Smooth muscle cell of the brain vasculature (primary cell): ENCODE results near the gene RAMP1.

Experiments used
- DNase-seq: peaks from one replicate; pipeline ENCODE4 v3.0.0-alpha.2; 2012; ENCODE audit warnings: low read depth, low spot score

Gene RAMP1

DNA sequence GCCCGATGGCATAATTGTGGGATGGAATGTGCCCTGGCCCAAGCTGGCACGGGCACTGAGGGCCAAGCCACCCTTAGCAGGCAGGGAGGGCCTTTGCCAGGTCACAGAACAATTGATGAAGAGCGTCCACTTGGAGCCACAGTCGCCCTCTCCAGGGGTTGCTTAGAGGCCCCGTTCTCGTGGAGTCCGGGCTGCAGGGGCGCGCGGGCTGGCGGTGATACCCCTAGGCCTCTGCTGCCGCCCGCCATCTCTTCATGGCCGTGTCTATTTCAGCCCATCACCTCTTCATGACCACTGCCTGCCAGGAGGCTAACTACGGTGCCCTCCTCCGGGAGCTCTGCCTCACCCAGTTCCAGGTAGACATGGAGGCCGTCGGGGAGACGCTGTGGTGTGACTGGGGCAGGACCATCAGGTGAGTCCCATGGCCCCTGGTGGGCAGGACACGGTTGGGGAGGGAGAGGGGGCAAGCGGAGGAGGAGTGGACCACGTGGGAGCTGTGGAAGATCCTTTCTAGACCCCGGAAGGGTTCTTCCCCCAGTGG is 17.6 kb downstream of the RAMP1 start:
- no peak for DNase-seq

DNA sequence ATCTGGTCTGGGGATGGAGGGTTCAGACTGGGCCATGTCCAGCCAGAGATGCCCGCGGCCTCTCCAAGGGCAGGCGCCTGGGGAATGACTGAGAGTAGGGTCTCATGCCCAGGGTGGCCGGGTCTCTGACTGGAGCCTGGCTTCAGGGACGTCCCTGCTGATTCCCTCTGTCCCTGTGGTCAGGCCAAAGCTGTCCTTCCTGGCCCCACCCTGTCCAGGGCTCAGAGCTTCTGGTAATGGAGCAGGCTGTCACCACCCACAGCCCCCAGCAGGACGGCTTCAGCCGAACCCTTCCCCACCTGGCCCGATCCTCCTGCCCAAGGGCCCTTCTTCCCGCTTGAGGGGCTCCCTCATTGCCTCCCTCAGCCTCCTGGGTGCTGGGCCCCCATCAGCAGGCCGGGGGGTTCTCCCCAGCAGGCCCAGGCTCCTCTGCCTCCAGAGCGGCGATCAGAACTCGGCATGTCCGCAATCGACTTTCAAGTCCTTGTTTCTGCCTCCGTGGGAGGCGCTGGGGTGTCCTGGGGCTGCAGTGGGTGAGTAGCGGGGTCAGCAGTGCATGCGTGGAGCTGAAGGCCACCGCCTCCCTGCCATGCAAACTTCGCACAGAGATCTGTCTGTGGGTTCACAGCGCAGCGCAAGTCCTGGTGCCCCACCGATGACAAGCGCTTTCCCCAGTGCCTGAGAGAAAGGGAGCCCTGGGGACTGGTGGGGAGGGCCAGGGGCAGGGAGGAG is 18.3 kb downstream of the RAMP1 start:
- no peak for DNase-seq

DNA sequence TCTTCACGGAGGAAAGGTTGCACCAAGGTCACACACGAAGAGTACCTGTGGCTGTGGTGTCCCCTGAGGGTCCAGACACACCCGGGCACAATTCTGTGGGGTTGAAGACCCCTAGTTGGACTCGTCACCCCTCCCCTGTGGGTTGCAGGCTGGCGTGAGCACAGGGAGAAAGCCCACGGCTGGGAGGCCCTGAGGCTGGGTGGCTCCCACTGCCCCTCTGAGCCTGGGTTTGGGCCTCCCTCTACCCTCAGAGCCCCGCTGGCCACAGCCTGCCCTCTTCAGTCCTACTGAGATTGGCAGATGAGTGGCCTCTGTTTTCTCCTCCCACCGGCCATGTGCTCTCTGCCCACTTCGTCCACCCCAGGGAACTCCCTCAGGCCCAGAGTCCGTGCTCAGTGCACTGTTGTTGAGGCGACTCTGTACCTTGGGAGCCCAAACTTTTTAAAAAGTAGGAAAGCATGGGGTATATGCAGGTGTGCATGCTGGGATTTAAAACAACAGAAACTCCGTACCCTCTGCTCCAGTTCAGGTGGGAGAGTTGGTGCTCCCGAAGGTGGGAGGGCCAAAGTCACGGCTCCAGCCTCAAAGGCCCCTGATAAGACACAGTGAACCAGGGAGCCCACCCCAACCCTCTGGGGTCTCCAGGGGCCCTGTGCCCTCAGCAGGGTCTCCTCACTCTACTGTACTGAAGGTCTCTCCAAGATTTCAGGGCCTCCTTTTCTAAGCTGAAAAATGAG is 19.1 kb downstream of the RAMP1 start:
- no peak for DNase-seq

DNA sequence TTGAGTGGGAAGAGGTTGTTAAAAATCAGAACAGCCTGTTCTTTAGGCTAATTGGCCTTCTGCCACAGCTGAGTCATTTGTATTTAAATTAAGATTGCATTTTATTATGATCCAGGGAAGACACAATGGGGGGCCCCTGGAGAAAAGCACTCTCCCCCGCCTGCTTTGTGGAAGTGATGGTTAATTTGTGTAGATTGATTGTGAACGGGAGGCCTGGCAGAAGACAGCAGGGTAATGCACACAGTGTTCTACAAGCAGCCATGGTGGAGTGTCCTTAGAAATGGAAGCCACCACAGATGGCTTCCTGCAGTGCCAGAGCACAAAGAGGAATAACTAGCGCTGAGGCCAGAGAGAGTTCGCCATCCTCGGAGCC is 19.6 kb downstream of the RAMP1 start:
- DNase-seq: no peak

DNA sequence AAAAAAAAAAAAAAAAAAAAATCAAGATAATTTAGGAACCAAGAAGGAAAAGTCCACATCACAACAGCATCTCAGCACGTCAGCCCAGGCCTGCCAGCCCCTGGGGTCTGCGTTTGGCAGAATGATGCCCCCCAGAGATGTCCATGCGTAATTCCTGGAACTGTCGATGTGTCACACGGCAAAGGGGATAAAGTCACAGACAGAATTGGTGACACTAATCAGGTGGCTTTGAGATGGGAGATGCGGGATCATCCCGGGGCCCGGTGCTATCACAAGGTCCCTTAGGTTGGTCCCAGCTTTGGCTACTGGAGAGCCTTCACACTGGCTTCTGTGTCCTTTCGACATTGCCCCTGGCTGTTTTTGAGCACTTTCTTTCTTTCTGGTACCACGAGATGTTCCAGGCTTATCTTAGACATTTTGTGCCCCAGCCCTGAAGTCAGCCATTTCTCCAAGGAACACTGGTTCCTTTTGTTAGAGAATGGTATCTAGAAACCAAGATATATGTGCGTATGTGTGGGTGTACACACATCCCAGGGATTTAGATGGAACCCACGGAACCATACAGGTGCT is 20.7 kb downstream of the RAMP1 start:
- no peak for DNase-seq

DNA sequence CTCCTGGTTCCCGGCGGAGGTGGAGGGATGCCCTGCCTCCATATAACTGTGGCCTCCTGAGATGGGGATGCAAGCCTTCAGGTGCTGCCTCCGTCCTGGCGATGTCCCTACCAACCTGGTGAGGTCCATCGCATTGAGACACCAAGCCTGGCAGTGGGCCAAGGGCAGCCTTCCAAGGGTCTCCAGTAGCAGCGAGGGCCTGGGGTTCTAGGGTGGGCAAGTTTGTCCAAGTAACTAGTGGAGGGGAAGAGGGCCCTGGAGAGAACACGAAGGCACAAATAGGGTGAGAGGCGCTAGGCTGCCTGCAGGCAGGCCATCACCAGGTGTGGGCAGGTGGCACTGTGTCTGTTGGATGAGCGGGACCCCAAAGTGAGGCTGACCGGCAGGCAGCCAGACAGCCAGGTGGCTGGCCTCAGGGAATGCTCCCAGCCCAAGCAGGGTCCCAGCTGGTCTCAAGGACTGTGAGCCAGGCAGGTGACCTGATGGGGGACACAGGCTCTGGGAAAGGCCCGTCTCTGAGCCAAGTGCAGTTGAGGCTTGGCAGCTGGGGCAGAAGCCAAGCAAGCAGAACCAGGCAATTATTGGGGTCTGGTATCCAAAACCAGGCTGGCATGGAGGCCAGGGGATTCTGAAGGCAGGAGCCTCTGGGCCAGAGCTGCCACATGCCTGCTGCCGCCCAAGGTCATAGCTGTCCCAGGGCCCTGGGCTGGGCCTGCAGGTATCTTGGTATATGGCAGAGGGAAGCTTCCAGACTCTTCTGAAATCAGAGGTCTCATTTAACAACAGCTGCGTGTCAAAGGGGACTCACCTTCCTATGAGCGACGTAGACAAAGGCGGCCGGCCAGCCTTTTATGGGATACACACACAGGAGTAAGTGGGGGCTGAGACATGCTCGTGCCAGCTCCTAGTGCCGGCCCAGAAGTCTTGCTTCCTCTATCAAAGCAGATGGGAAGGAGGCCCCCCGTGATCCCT is 23.4 kb downstream of the RAMP1 start:
- DNase-seq: no peak

DNA sequence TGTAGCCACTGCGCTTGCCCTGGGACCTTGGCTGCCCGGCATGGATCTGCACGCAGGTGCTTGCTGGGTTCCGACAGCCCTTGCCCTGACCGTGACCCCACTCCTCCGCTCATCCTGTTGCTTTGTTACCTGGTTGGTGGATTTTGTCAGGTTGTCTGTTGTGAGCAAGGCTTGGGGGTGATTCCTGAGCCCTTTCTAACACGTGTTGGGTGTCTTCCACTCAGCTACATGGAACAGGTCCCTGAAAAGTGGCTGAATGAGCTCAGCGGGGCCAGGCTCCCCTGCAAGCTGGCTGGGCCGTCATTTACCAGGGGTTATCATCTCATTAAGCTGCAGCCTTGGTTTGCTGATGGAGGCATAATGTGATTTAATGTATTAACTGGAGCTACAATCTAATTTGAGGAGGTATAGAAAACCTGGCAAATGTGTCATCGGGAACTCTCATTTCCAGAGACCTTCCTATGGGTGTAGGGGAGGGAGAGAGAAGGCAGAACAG is 24.6 kb downstream of the RAMP1 start:
- DNase-seq: no peak

DNA sequence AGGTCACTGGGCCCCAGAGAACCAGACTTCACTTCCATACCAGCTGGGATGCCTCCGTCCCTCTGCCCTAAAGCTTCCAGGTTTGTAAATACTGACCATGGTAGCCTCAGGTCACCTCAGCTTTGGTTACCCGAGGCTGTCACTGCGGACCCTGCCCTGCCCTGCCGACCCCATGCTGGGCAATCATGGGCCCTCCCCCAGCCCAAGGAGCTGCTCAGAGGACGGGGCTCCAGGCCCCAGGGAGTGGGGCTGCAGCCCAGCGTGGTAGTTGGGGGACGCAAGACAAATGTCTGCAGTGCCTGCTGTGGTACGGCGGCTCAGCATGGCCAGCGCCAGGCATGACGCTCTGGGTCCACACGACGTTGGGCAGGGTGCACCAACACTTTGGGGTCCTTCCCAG is 25.3 kb downstream of the RAMP1 start:
- DNase-seq: no peak

DNA sequence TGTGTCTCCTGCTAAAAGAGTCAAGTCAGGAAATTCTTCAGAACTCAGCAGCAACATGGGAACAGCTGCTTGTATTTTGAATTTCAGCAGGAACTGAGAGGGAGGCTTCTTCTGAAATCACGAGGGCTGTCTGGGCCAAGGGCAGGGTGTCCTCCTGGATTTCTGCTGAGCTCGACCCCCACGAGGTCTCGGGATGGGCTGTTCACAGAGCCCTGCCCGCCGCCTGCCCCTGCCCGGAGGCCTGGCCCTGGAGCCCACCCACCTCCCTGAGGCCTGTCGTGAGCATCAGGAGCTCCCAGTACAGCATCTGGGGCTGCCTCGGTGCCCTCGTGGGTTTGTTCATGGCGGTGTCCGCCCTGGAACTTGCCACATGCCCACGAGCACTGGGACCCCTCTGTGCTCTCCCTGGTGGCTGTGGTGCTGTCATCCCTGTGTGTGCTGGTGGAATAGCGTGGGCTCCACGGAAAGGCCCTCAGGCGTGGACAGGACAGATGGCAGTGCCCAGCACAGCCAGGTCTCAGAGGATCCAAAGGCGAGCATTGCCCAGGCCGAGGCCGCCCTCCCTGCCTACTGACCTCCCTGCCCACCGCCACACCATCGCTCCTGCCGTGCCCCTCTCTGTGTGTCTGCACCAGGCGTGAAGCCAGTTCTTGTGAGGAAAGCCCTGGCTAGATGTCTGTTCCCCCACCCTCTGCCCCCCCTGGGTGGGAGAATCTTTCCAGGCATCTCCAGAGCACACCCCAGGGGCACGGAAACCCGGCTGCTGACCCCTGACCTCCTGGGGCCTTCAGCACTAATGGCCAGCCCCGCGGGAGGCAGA is 25.9 kb downstream of the RAMP1 start:
- no peak for DNase-seq

DNA sequence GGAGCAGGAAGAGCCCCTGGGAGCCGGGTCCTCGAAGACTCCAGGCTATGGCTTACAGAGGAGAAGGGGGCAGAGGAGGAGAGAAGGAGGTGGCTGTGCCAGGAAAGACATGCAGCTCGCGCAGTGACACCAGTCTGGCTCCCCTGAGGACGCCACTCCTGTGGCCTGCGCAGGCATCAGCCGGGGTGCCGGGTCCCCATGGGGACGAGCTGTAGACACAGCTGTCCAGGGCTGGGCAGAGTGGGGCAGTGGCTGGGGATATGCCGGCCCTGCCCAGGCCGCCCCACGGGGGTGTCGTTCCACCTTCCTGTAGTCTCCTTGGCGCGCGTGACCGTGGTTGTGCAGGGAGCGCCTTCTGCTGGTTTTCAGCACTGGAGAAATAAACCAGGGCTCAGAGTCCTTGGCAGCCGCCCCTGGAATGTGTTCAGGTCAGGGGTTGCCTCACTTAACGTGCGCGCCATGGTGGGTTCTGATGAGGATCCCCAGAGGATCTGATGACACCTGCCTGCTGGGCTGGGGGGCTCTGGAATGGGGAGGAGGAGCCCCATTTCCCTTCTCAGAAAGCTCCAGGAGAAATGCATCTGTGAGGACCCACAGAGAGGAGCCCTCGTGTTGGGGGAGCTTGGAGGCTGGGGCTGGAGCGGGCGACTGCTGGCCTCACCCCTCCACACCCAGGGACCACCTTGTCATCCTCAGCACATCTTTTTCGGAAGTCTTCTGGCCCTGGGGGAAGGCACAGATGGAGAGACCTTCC is 26.7 kb downstream of the RAMP1 start:
- DNase-seq: no peak

DNA sequence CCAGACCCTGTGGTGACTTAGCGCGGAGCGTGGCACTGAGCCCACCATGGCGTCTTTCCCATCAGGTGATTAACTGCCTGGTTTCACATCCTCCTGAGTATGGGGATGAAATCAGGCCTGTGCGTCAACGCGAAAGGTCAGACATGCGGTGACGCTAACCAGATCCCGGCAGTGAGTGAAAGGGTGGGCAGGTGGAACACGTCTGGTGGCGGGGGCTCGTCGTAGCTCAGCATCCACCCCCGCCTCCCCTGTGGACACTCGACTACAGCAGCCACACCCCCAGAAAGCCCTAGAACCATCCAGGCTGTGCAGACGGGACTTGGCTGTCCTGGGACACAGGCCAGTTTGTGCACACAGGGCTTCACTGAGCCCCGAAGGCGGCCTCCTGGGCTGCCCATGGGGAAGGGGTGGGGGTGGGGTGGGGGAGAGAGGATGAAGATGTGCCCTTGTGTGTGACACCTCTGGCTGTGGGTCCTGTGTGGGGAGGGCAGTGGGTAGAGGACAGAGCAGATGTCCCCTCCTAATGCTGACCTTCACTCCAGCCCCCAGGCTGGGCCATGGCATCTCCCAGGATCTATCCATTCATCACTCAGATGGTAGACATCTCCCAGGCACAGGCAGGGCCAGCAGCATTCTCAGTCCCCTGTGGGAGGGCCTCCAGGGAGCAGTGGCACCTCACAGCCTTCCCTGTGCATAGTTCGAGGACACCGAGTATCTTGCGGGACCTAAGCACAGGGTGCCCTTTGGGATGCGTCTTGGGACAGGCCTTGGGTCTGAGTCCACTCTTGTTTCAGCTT is 27.5 kb downstream of the RAMP1 start:
- no peak for DNase-seq

DNA sequence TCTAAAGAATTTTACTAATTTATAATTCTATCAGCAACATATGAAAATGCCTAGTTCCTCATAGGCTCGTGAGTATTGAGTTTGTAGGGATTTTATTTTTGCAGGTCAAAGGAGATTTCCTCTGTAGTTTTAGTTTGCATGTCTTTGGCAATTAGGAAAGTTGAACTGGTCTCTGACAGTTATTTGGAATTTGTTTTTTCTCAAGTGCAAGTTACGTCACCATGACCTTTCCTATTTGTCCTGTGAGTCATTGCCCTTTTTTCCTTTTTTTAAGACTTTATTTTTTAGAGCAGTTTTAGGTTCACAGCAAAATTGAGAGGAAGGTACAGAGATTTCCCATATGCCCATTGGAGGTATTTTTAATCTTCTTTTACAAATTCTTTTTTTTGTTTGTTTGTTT is 29.0 kb downstream of the RAMP1 start:
- no peak for DNase-seq

DNA sequence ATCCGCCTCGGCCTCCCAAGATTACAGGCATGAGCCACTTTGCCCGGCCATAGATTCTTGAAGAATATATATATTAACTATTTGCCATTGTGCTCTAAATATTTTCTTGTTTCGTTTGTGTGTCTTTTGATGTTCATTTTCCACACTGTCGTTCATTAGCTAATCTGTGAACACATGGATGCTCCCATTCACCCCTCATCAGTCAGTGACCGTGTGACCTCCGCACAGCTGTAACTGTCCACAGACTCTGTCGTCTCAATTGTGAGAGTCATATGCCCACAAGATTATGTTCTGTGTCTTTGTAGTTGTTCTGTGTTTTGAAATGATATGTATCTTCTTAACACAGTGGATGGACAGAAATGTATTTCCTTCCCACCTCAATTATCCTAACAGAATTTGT is 29.6 kb downstream of the RAMP1 start:
- DNase-seq: no peak

DNA sequence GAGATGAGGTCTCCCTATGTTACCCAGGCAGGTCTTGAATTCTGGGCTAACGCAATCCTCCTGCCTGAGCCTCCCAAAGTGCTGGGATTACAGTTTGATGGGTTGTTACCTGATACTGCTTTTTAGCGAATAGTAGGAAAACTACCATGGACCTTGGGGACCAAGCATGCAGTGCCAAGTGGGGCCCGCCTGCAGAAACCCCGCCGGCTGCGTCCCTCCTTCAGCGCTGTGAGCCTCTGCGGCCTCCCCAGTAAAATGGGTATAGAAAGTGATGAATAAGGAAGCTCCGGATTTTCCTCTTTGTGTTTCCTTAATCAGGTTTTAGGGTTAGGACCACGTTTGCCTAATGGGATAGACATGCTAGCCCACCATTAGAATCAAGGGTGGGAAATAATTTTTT is 30.4 kb downstream of the RAMP1 start:
- no peak for DNase-seq

DNA sequence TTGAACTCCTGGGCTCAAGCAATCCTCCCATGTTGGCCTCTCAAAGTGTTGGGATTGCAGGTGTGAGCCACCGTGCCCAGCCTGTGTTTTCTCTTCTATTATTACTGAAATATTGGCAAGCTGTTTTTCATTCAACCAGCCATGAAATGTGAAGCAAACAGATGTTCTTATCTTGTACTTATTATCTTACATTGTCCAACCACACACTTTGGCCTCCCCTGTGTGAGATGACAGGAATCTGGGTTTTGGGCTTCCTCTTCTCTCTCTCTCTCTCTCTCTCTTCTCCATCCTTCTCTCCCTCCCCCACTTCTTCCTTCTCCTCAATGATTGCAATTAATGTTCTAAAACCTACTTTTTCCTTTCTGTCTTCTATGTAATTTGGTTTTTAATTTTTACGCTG is 33.1 kb downstream of the RAMP1 start:
- no peak for DNase-seq

DNA sequence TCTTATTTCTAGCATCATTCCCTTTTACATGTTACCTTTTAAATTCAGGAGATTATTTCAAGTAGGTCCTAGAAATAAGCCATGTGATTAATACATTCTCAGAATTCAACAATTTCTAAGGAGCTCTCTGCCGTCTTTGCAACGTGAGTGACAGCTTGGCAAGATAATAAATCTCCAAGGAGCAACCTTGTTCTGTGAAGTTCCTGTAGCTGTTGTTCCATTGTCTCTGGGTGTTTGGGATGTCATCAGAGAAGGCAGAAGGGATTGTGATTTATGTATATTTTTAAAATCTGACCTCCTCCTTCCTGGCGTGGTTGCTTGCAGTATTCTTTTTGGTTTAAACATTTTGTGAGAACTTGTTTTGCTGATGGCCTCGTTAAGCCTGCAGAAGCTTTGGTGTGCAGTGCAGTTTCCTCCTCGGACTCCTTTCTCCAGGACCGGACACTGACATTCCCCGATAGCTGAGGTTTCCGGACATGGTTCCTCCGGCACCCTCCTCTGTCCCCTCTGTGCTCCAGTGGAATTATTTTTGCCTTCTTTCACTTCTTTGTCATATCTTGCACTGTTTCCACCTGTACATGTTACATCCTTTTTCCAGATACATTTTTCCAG is 33.7 kb downstream of the RAMP1 start:
- DNase-seq: no peak

DNA sequence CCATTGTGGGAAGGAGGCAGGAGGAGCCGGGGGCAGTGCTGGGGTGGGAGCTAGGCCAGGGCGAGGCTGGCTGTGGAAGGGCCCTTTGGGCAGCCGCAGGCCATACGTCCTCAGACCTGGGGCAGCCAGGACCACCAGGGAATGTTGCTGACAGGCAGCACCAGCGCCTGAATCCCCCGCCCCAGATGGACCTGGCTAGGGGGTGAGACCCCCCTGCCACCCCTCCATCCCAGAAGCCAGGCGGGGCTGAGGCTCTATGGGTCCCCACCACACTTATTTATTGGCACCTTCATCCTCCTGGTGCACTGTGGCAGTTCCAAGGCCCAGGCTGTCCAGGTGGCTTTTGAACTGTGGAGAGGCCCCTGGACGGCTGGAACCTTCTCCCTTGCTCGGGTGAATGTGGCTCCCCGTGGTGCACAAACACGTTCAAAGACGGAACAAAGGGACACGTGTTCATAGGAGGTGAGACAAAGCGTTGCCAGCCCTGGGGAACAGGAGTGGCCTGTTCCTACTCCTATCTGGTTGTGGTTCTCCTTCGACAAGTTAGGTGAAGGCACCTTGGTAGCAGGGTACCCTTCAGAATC is 35.1 kb downstream of the RAMP1 start:
- no peak for DNase-seq

DNA sequence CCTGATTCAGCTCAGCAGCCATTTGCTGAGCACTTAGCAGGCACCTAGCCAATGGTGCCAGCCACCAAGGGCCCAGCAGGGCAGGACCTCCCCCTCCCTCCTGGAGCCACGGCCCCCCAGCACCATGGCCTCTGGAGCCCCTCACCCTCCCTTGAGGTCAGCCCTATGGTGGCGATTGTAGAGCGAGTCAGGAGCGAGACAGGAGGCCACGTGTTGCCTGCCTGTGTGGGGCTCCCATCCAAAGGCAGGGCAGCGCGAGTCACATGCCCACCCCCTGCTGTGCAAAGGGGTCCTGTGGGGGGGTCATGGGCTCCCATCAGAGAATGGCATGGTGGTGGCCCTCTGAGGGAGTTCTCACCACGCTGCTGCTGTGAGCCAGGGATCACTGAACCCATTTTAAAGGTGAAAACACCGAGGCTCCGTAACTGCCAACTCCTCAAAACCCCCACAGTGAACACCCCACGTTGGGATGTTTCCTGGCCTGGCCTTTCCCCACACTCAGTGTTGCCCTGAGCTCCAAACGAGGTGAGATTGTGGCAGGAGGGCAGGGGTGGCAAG is 35.6 kb downstream of the RAMP1 start:
- no peak for DNase-seq
